Measurements from ENCODE around the gene SLC45A1.

The SLC45A1 gene

GRCh38 chr1:8307628-8308027 lies 10.3 kb upstream of the SLC45A1 start:
- H3K4me3 ChIP-seq, result no peak overlapping the region
- H3K27ac ChIP-seq, result no peak overlapping the region
- no peaks in the 10 kb centered on the region for H3K9me3 ChIP-seq
- no peaks in the 10 kb centered on the region for H3K36me3 ChIP-seq
- H3K9ac ChIP-seq, result no peak overlapping the region
- no peak overlapping the region for H3K4me2 ChIP-seq
- no peak for TF ChIP-seq Cebpa-rat (IDR thresholded peaks at IDR 0.05)
- H3K4me1 ChIP-seq, result no peaks in the 10 kb centered on the region
- H4K20me1 ChIP-seq, result no peaks in the 10 kb centered on the region
- no peaks in the 10 kb centered on the region for H3K27me3 ChIP-seq

- H3K4me2 ChIP-seq, result no peak overlapping the region
- no peak overlapping the region for H3K9ac ChIP-seq
- no peak for TF ChIP-seq Cebpa-rat (IDR thresholded peaks at IDR 0.05)
- H3K4me1 ChIP-seq, result peaks cover 14% of the 10 kb centered on the region
- H3K4me3 ChIP-seq, result no peak overlapping the region
- H3K9me3 ChIP-seq, result no peaks in the 10 kb centered on the region
- H3K27me3 ChIP-seq, result no peaks in the 10 kb centered on the region
- H3K36me3 ChIP-seq, result no peaks in the 10 kb centered on the region
- no peaks in the 10 kb centered on the region for H4K20me1 ChIP-seq
- H3K27ac ChIP-seq, result no peak overlapping the region
These were observed 6.7 kb upstream of the SLC45A1 start for GRCh38 chr1:8311068-8311718.

DNA sequence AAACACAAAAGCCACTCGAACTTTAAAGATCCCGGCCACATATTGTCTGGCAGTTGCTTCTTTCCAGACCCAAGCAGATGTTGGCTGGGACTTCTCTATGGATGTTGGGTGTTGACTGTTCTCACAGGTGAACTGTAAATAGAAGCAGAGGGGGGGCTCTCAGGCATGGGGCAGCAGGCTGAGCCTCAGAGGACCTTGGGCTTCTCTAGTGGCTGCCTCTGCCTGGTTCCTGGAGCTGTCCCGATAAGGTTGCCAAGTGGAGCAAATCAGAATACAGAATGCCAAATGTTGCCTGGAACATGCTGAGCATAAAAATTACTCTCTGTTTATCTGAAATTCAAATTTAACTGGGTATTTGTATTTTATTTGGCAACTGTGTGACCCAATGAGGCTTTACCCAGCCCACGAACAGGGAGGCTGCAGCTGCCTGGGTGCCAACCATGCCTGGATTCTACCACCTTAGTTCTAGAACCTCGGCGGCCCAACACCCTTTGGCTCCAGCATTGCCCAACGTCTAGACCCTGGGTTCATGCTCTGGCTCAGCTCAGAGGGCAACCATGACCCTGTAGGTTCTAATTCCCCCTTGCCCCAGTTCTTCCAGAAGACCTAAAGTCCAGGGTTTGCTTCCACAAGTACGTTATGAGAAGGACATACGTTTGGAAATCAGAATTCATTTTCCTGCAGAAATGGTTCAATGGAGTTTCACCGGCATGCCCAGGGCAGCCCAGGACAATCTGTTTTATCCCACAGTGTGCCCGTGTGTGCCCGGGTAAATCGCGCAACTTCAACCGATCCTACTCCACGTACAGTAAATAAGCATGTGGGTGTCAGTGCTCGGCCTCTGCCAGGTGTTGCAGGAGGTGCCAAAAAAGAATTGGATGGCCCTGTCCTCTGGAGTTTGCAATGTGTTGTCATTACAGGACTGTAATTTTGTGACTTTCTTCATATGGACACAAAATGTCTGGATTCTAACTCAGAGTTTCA lies 5.4 kb upstream of the SLC45A1 start:
- Histone ChIP-seq H3K27ac (no peak overlapping the region), H3K9me3 (no peaks in the 10 kb centered on the region), H3K27me3 (no peaks in the 10 kb centered on the region), H3K9ac (no peak overlapping the region), H3K36me3 (no peaks in the 10 kb centered on the region), H3K4me1 (peaks cover 16% of the 10 kb centered on the region), H3K4me2 (no peak overlapping the region), H3K4me3 (no peak overlapping the region), H4K20me1 (no peaks in the 10 kb centered on the region)
- no peak for TF ChIP-seq Cebpa-rat (IDR thresholded peaks at IDR 0.05)

DNA sequence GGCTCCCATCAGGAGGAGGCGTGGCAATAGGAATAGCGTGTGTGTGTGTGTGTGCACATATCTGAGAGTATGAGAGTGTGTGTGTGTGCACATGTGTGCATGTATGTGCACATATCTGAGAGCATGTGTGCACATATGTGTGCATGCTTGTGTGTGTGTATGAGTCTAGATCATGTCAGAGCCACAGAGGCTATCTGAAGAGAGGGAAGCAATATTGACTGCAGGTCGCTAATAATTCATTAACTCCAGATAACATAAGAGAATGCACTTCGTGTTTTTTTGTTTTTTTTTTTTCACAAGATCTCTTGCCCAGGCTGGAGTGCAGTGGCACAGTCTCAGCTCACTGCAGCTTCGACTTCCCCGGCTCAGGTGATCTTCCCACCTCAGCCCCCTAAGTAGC lies 4.7 kb upstream of the SLC45A1 start:
- Histone ChIP-seq H3K9ac (no peak overlapping the region), H3K4me2 (no peak overlapping the region), H3K4me1 (peaks cover 23% of the 10 kb centered on the region), H3K27me3 (0 out of 2 replicates have a peak, but pooled peaks cover 4% of the 10 kb centered on the region), H3K4me3 (no peak overlapping the region), H3K27ac (no peak overlapping the region), H4K20me1 (no peaks in the 10 kb centered on the region), H3K36me3 (no peaks in the 10 kb centered on the region), H3K9me3 (no peaks in the 10 kb centered on the region)
- TF ChIP-seq Cebpa-rat (IDR thresholded peaks at IDR 0.05), result no peak

GRCh38 chr1:8314346-8315280 lies 3.3 kb upstream of the SLC45A1 start:
- H4K20me1 ChIP-seq, result no peaks in the 10 kb centered on the region
- no peak overlapping the region for H3K27ac ChIP-seq
- peaks cover 28% of the 10 kb centered on the region for H3K4me1 ChIP-seq
- H3K9ac ChIP-seq, result no peak overlapping the region
- no peaks in the 10 kb centered on the region for H3K9me3 ChIP-seq
- no peaks in the 10 kb centered on the region for H3K36me3 ChIP-seq
- no peak for TF ChIP-seq Cebpa-rat (IDR thresholded peaks at IDR 0.05)
- peak overlapping the region; percentile 74 for H3K4me2 ChIP-seq
- 0 out of 2 replicates have a peak, but pooled peaks cover 9% of the 10 kb centered on the region for H3K27me3 ChIP-seq
- H3K4me3 ChIP-seq, result no peak overlapping the region

DNA sequence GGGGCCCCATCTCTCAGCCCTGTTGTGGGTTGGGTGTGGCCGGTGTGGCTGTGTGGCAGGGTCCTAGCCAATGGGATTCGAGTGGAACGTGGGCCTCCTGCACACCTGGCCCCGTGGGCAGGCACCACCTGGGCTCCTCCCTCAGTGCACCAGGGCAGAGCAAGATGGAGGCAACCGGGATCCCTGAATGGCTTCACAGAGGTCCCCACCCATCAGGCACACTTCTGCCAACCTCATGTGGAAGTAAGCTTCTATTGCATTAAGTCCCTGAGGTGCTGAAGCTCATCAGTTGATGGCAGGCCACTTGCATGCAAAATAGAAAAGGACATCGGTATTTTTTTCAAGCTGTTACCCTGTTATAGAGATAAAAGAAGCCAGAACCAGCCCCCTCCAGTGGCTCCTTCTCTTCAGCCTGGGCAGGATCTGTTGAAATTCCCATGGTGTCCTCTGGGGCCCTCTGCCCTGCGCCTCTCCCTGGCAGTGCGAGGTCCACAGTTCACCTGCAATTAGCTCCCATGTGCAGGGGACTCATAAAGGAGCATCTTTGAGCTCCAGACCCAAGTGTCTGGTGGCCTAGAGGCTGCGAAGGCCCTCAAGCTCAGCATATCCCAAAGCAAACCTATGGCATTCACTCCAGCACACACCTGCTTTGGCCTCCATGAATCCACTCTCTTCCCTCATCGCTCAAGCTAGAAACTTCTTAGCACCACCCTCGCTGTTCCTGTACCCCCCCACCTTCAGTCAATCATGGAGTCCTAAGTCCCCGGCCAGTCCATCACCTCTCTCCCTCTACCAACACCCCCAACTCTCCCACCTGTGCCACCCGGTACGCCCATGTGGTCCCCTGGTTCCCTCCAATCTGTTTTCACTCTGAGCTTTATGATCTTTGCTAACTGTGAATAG lies 2.1 kb upstream of the SLC45A1 start:
- H3K9ac ChIP-seq, result no peak overlapping the region
- no peaks in the 10 kb centered on the region for H3K36me3 ChIP-seq
- H3K27me3 ChIP-seq, result 0 out of 2 replicates have a peak, but pooled peaks cover 9% of the 10 kb centered on the region
- peaks cover 28% of the 10 kb centered on the region for H3K4me1 ChIP-seq
- no peak overlapping the region for H3K27ac ChIP-seq
- H3K4me3 ChIP-seq, result no peak overlapping the region
- no peaks in the 10 kb centered on the region for H4K20me1 ChIP-seq
- no peak for TF ChIP-seq Cebpa-rat (IDR thresholded peaks at IDR 0.05)
- no peaks in the 10 kb centered on the region for H3K9me3 ChIP-seq
- H3K4me2 ChIP-seq, result peak overlapping the region; percentile 74

DNA sequence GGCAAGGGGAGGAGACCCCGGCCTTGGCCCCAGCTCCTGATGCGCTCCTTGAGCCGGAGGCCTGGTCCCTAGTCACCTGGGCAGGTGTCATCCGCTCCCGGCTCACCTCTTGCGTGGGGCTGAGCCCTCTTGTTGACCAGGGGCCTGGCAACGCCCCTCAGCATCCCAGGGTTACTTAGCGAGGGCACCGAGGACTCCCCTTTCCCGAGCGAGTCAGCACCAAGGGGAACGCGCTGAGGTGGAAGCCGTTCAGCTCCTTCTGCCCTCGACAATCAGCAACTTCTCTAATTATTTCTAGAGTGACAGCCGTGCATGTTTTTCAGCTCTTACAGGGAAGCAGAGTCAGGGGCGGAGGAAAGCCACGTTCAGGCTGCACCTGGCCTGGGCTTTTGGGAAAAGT lies 522 bp downstream of the SLC45A1 start:
- H3K27ac ChIP-seq, result no peak overlapping the region
- H3K4me3 ChIP-seq, result peak overlapping the region; percentile 79
- TF ChIP-seq Cebpa-rat (IDR thresholded peaks at IDR 0.05), result no peak
- H3K9me3 ChIP-seq, result no peaks in the 10 kb centered on the region
- 0 out of 2 replicates have a peak, but pooled peaks cover 9% of the 10 kb centered on the region for H3K27me3 ChIP-seq
- no peak overlapping the region; the same call in 1 of the 2 replicates for H3K9ac ChIP-seq
- no peaks in the 10 kb centered on the region for H3K36me3 ChIP-seq
- no peaks in the 10 kb centered on the region for H4K20me1 ChIP-seq
- peaks cover 39% of the 10 kb centered on the region for H3K4me1 ChIP-seq
- H3K4me2 ChIP-seq, result peak overlapping the region; percentile 95

GRCh38 chr1:8321612-8322011 lies 3.7 kb downstream of the SLC45A1 start:
- H3K27ac ChIP-seq, result no peak overlapping the region
- peaks cover 8% of the 10 kb centered on the region for H3K36me3 ChIP-seq
- H3K9ac ChIP-seq, result no peak overlapping the region
- H4K20me1 ChIP-seq, result no peaks in the 10 kb centered on the region
- H3K27me3 ChIP-seq, result 0 out of 2 replicates have a peak, but pooled peaks cover 9% of the 10 kb centered on the region
- H3K4me2 ChIP-seq, result no peak overlapping the region
- TF ChIP-seq Cebpa-rat (IDR thresholded peaks at IDR 0.05), result no peak
- peaks cover 48% of the 10 kb centered on the region for H3K4me1 ChIP-seq
- H3K9me3 ChIP-seq, result no peaks in the 10 kb centered on the region
- H3K4me3 ChIP-seq, result no peak overlapping the region

Data from BLaER1 (cell line).